Uterus (tissue), 4 donors: ENCODE measurements around the gene FYN. TPM values are rescaled to one million over a fixed set of nuclear protein-coding genes. Genes with fewer than 3 reads are reported as not detected.

Experiments used
- DNase-seq, 2 donors: peaks; one replicate each; pipeline ENCODE4 v3.0.0-alpha.2; 2019 to 2020
- H3K27ac ChIP-seq, 2 donors: fragments of 200-600 bp; sonication (generic); 1 replicate in 1 of 2; 2 replicates in 1 of 2; pipeline ENCODE4 v1.5.1; 2016 to 2018
- H3K27me3 ChIP-seq, 2 donors: fragments of 200-600 bp; sonication (generic); one replicate each; pipeline ENCODE4 v1.5.1; 2018 to 2019; ENCODE audit warnings: control low read depth in 1 of 2
- H3K36me3 ChIP-seq, 2 donors: fragments of 200-600 bp; sonication (generic); one replicate each; pipeline ENCODE4 v1.5.1; 2019; ENCODE audit warnings: control low read depth in 1 of 2
- H3K4me1 ChIP-seq, 2 donors: fragments of 200-600 bp; sonication (generic); one replicate each; pipeline ENCODE4 v1.5.1; 2018 to 2019; ENCODE audit warnings: control low read depth in 1 of 2
- H3K4me3 ChIP-seq, 2 donors: fragments of 200-600 bp; sonication (generic); 1 replicate in 1 of 2; 2 replicates in 1 of 2; pipeline ENCODE4 v1.5.1; 2018 to 2019; ENCODE audit warnings: mild to moderate bottlenecking in 1 of 2
- H3K9me3 ChIP-seq, 2 donors: fragments of 200-600 bp; sonication (generic); one replicate each; pipeline ENCODE4 v1.5.1; 2019; ENCODE audit warnings: control low read depth in 1 of 2
- CTCF ChIP-seq, 4 experiments: fragments of 200-600 bp in 2 of 4; fragments of 450-650 bp in 2 of 4; sonication (generic) in 2 of 4; IDR thresholded peaks; one replicate each; pipeline ENCODE4 v1.5.1; 2016 to 2019; ENCODE audit warnings: antibody characterized with exemption in 4 of 4, mild to moderate bottlenecking in 2 of 4, moderate library complexity in 1 of 4
- POLR2A ChIP-seq, 2 donors: fragments of 450-650 bp; IDR thresholded peaks; one replicate each; pipeline ENCODE4 v1.6.1; 2016; ENCODE audit warnings: antibody characterized with exemption in 2 of 2, mild to moderate bottlenecking in 1 of 2, moderate library complexity in 1 of 2
- intact Hi-C: fragments of 100-400 bp; cut with DNase I; formaldehyde crosslinking; loops from one replicate; pipeline ENCODE4 v1.15.1; 2023; ENCODE audit warnings: low total_unique reads
- total RNA-seq, 4 donors: library from RNA; depleted of rRNA in 3 of 4; stranded (reverse); fragments of >200 nt in 3 of 4; gene quantifications; one replicate each; pipeline versions ENCODE4 v1.1.0 to v1.2.4, GENCODE V29; 2014 to 2023
- donor health status: DM: yes; HTN: yes; CAD: no.

FYN gene
- total RNA-seq, 4 donors from 2014 or later, result 50.7 to 208 (median 135) TPM

DNA sequence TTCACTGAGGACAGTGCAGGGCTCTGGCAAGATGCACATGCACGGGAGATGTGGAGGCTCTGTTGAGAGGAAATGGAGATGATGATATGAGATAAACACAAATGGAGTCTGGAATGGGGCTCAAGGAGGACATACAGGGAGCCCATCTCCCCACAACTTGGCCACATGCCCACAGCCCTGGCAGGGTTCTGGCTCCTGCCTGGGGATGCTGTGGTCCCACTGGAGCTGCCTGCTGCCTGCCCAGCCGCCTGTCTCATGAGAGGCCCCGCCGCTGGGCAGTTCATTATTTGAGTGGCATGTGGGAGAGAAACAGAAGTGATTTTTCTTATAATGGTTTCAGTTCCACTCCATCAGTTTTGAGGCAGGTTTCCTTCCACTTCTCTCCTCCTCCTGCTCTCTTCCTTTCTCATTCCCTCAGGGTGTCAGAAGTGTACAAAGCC lies 134.0 kb downstream of the FYN start:
- H3K9me3 ChIP-seq, result no peaks in the 10 kb centered on the region
- H3K4me1 ChIP-seq, result peaks cover 0 to 5% of the 10 kb centered on the region in 2 donors
- DNase-seq, result no peak
- intact Hi-C loops, result no loop called here
- H3K4me3 ChIP-seq, result no peak overlapping the region
- TF ChIP-seq CTCF (IDR thresholded peaks at IDR 0.05) (no peak), POLR2A (IDR thresholded peaks at IDR 0.05) (no peak)
- H3K27me3 ChIP-seq, result no peaks in the 10 kb centered on the region
- no peaks in the 10 kb centered on the region for H3K36me3 ChIP-seq
- H3K27ac ChIP-seq, result no peak overlapping the region

DNA sequence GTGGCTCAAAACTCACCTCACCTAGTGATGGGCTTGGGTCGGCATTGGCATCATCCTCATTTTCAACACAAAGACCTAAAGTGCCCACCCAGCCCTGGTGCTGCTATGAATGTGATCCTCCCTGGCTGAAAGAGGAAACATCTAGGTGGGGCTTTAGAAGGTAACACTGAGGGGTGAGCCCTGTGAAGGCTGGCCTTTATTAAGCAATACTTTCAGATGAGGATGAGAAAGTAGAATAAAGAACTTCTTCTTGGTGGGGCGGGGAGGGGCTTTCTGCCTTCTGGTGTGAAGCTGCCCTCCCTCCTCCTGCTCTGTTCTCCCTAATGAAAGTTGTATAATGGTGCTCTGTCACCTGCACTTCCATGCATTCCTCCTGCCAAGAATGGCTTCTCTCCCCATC lies 134.6 kb downstream of the FYN start:
- no peak for DNase-seq
- Histone ChIP-seq H3K36me3 (no peaks in the 10 kb centered on the region), H3K9me3 (no peaks in the 10 kb centered on the region), H3K27me3 (no peaks in the 10 kb centered on the region), H3K4me1 (peaks cover 0 to 5% of the 10 kb centered on the region in 2 donors), H3K27ac (no peak overlapping the region), H3K4me3 (no peak overlapping the region)
- TF ChIP-seq CTCF (IDR thresholded peaks at IDR 0.05) (no peak), POLR2A (IDR thresholded peaks at IDR 0.05) (no peak)
- intact Hi-C loops, result no loop called here

GRCh38 chr6:111738156-111738555 lies 135.1 kb downstream of the FYN start:
- Histone ChIP-seq H3K4me1 (peaks cover 0 to 5% of the 10 kb centered on the region in 2 donors), H3K4me3 (no peak overlapping the region), H3K9me3 (no peaks in the 10 kb centered on the region), H3K36me3 (no peaks in the 10 kb centered on the region), H3K27ac (no peak overlapping the region), H3K27me3 (no peaks in the 10 kb centered on the region)
- intact Hi-C loops, result no loop called here
- DNase-seq, result no peak
- TF ChIP-seq CTCF (IDR thresholded peaks at IDR 0.05) (no peak), POLR2A (IDR thresholded peaks at IDR 0.05) (no peak)

GRCh38 chr6:111737065-111737521 lies 136.2 kb downstream of the FYN start:
- no peak overlapping the region for H3K27ac ChIP-seq
- H3K4me3 ChIP-seq, result no peak overlapping the region
- no peak for DNase-seq
- H3K36me3 ChIP-seq, result no peaks in the 10 kb centered on the region
- H3K27me3 ChIP-seq, result no peaks in the 10 kb centered on the region
- intact Hi-C loops, result no loop called here
- H3K4me1 ChIP-seq, result peaks cover 0 to 5% of the 10 kb centered on the region in 2 donors
- TF ChIP-seq POLR2A (IDR thresholded peaks at IDR 0.05), result no peak
- no peak for TF ChIP-seq CTCF (IDR thresholded peaks at IDR 0.05)
- no peaks in the 10 kb centered on the region for H3K9me3 ChIP-seq

DNA sequence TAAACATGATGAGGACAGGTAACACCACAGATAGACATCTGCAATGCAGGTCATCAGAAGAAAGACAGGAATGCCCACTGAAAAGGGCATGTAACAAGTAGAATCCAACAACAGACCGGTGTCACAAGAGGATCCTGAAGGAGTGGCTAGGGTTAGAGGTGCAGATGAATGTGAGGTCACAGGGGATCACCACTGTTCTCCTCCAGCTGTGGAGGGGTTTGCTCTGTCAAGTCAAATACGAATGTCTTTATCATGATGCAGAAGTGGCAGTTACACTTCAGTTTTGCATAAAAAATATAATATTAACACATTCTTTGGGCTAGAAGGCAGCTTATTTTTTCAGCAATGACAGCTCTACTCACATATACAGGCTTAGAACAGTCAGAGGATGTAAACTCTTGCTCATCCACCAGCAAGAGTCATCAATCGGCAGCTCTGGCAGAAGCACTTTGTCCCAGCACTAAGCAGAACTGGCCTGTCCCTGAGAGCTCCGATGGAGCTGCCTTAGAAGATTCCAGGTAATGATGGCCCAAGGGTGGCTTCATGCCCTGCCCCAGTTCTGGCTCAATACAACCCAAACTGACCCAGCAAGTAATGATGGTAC lies 137.1 kb downstream of the FYN start:
- peaks cover 0 to 5% of the 10 kb centered on the region in 2 donors for H3K4me1 ChIP-seq
- intact Hi-C loops, result no loop called here
- no peaks in the 10 kb centered on the region for H3K9me3 ChIP-seq

More for the DNA sequence above, 137.1 kb downstream of the FYN start:
- Histone ChIP-seq H3K27ac (no peak overlapping the region), H3K27me3 (no peaks in the 10 kb centered on the region), H3K4me3 (no peak overlapping the region), H3K36me3 (no peaks in the 10 kb centered on the region)
- no peak for TF ChIP-seq CTCF (IDR thresholded peaks at IDR 0.05)
- no peak for TF ChIP-seq POLR2A (IDR thresholded peaks at IDR 0.05)
- no peak for DNase-seq
